SKM-1 treated with dmso at 0.1 percent for 144 hours (cell line): Measurements from ENCODE around the gene ITPKC.
A peak's percentile ranks its signal among the peaks of the same experiment; 100 is the strongest.
"Not testable (repeated sequence)": the region's sequence is repeated elsewhere in the genome, so short reads cannot be mapped to it uniquely, and the experiment has no call there.

Source experiments
- DNase-seq: peaks from one replicate; lab custom pipeline; 2025; ENCODE audit not compliant: unreplicated experiment; lab: John Stamatoyannopoulos, UW

Gene ITPKC

DNA sequence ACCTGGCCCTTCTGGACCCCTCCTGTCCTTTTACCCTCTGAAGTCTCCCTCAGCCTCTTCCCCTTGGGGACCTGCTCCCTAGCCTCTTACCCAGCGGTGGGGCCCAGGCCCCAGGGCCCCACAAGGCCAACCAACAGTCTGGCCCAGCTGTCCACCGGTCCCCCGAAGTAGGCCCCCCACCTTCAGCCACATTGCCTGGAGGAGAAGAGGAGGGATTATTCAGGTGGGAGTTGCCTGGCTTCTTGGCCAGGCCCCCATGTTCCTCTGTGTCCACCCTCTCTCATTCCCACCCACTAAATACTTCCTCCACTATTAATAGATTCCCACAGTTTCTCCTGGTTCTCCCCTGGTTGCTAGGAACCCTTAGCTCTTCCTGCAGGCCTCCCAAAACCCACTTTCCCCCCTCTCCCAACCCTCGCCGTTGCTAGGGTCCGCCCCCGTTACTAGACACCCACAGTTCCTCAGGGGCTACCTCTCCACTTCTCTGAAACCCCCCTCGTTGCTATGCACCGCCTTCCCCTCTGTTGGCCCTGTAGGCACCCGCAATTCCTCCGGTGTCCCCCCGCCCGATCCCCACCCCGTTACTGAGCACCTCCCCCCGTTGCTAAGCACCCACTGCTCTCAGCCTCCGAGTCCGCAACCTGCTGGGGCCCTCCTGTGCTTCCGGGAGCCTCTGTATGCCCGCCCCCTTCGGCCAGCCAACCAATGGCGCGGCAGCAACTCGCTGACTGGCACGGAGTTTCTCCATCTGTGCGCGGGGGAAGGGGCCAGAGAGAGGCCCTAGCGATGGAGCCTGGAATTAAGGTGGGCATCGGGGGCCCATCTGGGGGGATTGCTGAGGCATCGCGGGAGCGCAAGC lies 2.2 kb upstream of the ITPKC start:
- DNase-seq = peak; percentile 83

DNA sequence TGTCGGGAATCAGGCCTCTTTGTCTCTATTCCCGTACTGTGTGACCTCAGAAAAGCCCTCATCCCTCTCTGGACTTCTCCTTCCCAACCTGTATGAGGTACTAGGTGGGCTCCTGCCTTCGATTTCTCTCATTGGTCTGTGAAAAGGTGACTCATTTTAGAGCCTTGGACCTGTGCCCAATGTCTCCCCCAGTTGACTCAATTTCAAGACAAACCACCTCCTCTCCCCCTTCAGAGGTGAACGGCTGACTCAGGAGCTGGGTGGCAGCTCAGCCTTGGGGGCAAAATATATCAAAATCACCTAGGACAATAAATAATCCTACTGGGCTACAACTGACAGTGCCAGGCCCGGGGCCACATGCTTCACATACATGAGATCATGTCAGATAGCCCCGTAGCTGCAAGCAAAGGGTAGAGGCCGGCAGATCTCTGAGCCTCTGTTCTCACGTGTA lies 856 bp upstream of the ITPKC start:
- DNase-seq = no peak

DNA sequence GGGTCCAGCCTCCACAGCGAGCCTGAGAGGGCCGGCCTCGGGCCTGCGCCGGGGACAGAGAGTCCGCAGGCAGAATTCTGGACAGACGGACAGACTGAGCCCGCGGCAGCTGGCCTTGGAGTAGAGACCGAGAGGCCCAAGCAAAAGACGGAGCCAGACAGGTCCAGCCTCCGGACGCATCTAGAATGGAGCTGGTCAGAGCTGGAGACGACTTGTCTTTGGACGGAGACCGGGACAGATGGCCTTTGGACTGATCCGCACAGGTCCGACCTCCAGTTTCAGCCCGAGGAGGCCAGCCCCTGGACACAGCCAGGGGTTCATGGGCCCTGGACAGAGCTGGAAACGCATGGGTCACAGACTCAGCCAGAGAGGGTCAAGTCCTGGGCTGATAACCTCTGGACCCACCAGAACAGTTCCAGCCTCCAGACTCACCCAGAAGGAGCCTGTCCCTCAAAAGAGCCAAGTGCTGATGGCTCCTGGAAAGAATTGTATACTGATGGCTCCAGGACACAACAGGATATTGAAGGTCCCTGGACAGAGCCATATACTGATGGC lies 490 bp downstream of the ITPKC start:
- DNase-seq = no peak

DNA sequence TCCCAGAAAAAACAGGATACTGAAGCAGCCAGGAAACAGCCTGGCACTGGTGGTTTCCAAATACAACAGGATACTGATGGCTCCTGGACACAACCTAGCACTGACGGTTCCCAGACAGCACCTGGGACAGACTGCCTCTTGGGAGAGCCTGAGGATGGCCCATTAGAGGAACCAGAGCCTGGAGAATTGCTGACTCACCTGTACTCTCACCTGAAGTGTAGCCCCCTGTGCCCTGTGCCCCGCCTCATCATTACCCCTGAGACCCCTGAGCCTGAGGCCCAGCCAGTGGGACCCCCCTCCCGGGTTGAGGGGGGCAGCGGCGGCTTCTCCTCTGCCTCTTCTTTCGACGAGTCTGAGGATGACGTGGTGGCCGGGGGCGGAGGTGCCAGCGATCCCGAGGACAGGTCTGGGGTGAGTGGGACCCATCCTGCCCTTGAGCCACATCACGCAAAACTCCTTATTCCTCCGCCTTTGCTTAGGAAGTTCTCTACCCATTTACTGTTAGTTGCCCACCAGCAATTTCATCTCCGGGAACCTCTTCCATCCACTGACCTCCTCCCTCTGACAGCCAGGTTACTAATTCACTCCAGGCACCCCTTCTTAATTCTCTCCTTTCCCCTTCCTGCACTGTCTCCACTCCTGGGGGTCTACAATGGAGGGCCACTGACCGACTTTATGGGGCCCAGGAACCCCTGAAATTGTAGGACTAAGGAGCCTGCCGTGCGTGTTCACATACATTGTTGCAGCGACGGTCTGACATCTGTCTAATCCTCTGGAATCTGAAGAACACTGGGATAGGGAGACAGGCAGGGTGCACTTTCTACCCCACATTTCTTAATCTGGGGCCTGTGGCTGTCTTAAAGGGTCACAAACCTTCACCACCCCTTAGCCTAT lies 1.2 kb downstream of the ITPKC start:
- no peak for DNase-seq

DNA sequence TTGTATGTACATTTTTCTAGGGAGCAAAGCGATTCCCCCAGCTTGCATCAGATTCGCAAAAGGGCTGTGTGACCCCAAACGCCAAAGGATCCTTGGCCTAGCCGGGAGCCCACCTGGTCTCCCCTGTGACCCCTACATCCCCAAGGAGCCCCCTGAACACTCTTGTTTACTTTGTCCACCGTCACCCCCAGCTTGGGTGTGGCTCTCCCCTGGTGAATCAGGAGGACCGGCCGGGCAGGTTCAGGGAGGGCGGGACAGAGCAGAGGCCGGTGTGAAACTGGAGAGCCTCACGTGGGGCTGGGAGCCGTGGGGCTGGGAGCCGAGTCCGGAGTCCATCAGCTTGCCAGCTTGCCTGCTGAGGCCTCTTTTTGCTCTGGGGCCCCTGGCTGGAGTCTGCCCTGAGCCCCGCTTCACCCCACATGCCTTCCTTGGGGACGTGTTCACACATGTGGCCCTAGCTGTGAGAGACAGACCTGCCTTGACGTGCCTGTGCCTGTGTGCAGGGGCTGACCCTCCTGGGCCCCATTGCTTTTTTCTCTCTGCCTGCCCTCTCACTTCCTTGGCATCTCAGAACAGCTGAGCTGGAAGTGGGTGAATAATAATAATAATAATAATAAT lies 2.0 kb downstream of the ITPKC start:
- no peak for DNase-seq

DNA sequence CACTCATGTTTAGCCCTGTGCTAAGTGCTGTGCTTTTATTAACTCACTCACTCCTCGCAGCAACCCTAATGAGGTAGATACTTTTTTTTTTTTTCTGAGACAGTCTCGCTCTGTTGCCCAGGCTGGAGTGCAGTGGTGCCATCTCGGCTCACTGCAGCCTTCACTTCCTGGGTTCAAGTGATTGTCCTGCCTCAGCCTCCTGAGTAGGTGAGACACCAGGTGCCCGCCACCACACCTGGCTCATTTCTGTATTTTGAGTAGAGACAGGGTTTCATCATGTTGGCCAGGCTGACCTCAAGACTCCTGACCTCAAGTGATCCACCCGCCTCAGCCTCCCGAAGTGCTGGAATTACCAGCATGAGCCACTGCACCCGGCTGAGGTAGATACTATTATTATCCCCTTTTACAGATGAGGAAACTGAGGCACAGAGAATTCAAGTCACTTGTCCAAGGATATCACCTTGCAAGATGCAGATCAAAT lies 2.5 kb downstream of the ITPKC start:
- no peak for DNase-seq

DNA sequence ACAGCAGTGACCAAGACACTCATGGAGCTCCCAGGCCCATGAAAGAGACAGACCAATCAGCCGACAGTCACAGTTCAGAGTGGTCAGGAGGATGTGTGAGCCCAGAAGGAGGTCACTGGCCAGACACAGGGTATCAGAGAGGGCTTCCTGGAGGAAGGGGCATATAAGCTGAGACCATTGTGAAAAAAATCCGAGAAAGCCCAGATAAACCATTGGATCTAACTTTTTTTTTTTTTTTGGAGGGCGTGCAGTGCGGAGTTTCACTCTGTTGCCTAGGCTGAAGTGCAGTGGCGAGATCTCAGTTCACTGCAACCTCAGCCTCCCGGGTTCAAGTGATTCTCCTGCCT lies 4.2 kb downstream of the ITPKC start:
- no peak for DNase-seq

DNA sequence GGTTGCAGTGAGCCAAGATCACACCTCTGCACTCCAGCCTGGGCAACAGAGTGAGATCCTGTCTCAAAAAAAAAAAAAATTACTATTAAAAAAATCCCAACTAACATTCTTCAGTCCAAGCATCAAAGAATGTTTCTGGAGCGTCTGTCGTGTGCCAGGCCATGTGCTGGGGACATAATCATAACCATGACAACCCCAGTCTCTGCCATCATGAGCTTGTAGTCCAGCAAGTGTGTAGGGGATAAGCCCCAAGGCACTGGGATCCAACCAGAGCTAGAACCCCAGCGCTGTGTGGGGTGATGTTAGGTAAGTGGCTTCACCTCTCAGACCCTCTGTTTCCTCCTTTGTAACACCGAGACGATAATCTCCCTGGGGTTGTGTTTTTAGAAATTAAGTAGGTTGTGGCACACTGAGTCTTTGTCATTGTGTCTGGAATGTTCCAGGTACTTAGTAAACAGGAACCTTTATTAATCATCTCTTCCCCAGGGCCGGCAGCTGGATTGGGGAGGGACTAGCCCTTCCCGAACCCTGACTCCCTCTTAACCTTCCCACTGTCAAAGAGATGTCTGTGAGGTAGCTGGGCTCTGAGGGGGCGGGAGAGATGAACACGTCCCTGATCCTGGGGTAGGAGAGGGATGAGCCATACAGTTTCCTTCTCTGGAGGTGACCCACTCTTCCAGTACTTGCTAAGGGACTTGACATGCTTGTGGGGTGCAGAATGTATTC lies 5.2 kb downstream of the ITPKC start:
- no peak for DNase-seq

DNA sequence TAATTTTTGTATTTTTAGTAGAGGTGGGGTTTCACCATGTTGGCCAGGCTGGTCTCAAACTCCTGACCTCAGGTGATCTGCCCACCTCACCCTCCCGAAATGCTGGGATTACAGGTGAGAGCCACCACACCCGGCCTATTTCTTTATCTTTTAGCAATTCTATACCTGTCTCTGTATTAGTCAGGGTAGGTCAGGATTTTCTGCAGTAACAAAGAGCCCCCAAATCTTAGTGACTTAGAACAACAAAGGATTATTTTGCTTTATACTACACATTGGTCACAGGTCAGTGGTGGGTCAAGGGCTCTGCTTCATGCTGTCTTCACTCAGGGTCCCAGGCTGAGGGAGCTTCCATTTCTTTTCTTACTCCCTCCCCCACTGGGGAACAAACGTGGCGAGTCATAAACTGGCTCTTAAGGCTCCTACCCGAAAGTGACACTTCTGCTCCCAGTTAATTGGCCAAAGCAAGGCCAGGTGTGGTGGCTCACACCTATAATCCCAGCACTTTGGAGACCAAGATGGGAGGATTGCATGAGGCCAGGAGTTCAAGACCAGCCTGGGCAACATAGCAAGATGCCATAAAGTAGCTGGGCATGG lies 6.8 kb downstream of the ITPKC start:
- DNase-seq = no peak

DNA sequence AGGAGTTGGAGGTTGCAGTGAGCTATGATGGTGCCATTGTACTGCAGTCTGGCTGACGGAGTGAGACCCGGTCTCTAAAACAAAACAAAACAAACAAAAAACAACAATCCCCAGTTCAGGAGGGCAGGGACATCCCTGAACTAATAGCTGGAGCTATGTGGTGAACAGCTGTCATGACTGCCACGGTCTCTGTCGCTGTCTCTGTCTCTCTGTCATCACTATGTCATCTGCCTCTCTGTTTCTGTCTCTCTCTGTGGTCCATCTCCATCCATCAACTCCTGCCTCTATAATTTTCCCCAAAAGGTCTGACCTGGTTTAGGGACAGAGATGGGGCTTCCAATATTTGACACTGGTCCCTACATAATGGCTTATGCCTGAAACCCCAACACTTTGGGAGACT lies 7.4 kb downstream of the ITPKC start:
- no peak for DNase-seq

DNA sequence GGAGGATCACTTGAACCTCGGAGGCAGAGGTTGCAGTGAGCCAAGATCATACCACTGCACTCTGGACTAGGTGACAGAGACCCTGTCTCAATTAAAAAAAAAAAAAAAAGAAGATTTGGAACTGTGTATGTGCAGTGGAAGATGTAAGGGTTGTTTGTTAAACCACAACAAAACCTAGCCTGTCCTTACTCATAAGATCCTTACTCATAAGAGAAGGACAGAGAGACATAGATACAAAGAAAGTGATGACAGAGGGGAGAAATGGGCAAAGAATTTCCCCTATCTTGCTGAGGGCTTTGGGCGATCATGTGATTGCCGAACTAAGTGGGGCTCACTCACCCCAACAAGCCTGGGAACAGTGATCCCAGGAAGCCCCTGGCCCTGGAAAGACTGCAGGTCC lies 7.9 kb downstream of the ITPKC start:
- no peak for DNase-seq

DNA sequence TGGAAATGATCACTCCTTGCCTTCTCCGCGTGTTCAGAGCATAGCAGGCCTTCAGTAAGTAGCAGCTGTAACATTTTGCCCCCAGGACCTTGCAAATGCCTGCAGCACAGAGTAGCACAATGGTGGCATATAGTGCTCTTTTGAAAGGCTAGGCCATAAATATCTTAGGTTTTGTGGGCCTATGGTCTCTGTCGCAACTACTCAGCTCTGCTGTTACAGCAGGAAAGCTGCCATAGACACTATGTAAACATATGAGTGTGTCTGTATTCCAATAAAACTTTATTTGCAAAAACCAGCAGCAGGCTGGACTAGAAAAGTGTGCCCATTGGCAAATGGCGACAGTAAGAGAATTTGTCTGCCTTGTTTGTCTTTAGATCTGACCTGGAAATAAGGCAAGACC lies 9.4 kb downstream of the ITPKC start:
- no peak for DNase-seq

DNA sequence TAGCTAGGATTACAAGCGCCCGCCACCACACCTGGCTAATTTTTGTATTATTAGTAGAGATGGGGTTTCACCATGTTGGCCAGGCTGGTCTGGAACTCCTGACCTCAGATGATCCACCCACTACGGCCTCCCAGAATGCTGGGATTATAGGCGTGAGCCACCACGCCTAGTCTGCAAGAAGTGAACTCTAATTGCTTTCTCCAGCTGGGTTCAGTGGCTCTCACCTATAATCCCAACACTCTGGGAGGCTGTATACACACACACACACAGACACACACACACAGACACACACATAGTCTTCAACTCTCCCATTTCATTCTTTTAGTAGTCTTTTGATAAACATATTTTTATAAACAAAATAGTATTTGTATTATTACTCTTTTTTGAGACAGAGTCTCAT lies 13.2 kb downstream of the ITPKC start:
- not testable (repeated sequence) for DNase-seq

DNA sequence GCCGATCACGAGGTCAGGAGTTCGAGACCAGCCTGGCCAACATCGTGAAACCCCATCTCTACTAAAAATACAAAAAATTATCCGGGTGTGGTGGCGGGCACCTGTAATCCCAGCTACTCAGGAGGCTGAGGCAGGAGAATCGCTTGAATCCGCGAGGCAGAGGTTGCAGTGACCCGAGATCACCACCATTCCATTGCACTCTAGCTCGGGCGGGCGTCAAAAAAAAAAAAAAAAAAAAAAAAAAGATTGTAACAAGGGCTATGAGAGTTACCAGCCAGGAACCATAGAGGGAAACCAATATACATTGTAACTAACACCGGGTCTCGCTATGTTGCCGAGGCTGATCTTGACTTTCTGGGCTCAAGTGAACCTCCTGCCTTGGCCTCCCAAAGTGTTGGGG lies 15.4 kb downstream of the ITPKC start:
- DNase-seq = not testable (repeated sequence)

DNA sequence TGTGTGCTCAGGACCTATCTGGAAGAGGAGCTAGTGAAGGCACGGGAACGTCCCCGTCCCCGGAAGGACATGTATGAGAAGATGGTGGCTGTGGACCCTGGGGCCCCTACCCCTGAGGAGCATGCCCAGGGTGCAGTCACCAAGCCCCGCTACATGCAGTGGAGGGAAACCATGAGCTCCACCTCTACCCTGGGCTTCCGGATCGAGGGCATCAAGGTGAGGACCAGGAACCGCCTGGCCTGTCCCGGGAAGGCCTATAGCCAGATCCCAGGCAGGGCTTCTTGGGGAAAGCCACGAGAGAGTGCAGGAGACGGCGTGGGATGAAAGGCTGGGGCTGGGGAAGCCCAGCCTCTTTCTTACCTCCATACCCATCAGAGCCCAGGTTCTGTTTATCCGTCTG lies 16.2 kb downstream of the ITPKC start:
- no peak for DNase-seq

DNA sequence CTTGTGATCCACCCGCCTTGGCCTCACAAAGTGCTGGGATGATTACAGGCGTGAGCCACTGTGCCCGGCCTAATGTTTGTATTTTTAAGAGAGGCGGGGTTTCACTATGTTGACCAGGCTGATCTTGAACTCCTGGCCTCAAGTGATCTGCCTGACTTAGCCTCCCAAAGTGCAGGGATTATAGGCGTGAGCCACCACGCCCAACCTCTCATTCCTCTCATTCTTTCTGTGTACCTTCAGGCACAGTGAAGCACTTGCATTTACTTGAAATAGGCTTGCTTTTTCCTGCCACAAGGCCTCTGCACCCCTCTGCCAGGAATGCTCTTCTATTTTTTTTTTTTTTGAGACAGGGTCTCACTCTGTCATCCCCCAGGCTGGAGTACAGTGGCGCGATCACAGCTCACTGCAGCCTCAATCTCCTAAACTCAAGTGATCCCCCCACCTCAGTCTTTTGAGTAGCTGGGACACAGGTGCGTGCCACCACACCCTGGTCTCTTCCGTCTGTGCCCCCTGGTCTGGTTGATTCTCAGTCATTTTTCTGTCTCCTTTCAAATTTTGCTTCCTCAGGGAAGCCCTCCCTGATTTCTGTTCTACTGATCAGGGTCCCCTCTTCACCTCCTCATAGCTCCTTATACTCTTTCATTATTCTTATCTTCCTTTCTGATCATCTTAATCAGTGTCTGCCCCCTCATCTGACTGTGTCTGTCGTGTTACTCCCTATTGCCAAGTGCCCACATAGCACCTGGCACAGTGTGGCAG lies 18.3 kb downstream of the ITPKC start:
- DNase-seq = no peak

DNA sequence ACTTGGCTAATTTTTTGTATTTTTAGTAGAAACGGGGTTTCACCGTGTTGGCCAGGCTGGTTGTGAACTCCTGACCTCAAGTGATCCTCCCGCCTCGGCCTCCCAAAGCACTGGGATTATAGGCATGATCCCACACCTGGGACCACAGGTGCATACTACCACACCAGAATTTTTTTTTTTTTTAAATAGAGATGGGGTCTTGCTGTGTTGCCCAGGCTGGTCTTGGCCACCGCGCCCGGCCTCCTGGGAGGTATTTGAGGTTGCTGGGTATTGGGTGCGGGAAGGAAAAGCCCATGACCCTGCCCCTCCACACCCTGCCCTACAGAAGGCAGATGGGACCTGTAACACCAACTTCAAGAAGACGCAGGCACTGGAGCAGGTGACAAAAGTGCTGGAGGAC lies 19.7 kb downstream of the ITPKC start:
- DNase-seq = no peak

DNA sequence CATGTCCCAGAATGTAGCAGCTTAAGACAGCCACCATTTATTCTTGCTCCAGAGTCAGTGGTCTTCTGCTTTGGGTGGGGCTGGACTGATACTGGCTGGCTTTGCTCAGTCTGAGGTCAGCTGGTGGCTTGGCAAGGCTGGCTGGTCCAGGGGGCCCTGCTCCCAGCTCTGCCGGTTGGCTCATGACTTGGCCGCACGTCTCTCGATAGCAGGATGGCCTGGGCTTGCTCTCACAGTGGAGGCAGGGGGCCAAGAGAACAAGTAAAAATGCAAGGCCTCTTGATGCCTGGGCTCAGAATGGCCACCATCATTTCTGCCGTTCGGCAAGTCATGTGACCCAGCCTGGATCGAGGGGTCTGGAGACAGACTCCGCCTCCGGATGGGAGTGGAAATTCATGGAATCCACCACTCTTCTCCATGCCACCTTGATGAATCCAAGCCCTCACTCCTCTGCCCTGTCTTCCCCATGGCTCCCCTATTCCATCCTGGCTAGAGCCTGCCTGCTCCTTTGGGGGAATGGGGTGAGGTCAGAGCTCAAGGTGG lies 20.3 kb downstream of the ITPKC start:
- no peak for DNase-seq
